Stimulated activated naive CD8-positive, alpha-beta T cell treated with anti-CD3 and anti-CD28 coated beads, Interleukin-15, amount 100 ng/mL, for 72 hours (primary cell): ENCODE data around the gene PLCH1.

Experiments
- ATAC-seq: fragments of 150-1000 bp; cut with Tn5 transposase; 2 replicates; pipeline ENCODE4 v1.10.0; 2021; ENCODE audit warnings: mild to moderate bottlenecking, moderate library complexity
- DNase-seq, 2 donors: peaks; one replicate each; pipeline ENCODE4 v3.0.0; 2021 to 2022
- H3K27ac Mint-ChIP-seq, 2 donors: one replicate each; pipeline ENCODE4 v1.8.0; 2022; ENCODE audit warnings: mild to moderate bottlenecking in 2 of 2, mixed read lengths in 2 of 2, moderate library complexity in 2 of 2
- H3K27me3 Mint-ChIP-seq: one replicate; pipeline ENCODE4 v1.8.0; 2022; ENCODE audit warnings: mixed read lengths
- H3K4me1 Mint-ChIP-seq: one replicate; pipeline ENCODE4 v1.8.0; 2022; ENCODE audit warnings: mild to moderate bottlenecking, mixed read lengths
- H3K4me3 Mint-ChIP-seq, 2 donors: one replicate each; pipeline ENCODE4 v1.8.0; 2022; ENCODE audit warnings: mild to moderate bottlenecking in 2 of 2, mixed read lengths in 2 of 2, moderate library complexity in 1 of 2
- H3K9me3 Mint-ChIP-seq, 2 donors: one replicate each; pipeline ENCODE4 v1.8.0; 2022; ENCODE audit warnings: mixed read lengths in 2 of 2

Gene PLCH1

DNA sequence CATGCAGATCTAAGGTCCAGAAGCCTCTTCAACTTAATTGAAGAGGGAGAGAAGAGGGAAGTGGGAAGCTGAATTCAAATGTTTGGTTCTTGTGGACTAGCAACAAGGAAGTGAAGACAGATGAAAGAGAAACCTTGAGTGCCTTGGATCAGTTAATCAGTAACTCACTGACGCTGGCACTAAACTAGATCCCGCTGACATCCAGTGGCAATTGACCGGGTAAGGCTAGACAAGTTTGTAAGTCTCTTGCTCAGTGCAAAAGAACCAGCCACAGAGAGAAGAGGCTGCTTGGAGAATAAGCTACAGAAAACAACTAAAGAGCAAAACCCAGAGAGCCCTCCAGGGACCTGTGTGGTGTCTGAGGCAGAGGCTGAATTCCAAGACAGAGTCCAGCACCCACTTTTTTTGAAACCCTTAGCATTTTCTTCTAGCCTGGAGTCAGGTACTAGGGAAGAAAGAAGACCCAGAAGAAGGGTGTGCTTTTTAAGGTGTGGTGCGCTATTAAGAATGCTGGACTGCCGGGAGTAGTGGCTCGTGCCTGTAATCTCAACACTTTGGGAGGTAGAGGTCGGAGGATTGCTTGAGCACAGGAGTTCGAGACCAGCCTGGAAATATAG lies 6.9 kb downstream of the PLCH1 start:
- DNase-seq (no peak), ATAC-seq (no peak)
- Mint-ChIP-seq H3K27ac (peak overlapping the region in 1 of 2 donors; percentile 48), H3K4me3 (no peak overlapping the region), H3K27me3 (peaks cover 24% of the 10 kb centered on the region), H3K9me3 (no peaks in the 10 kb centered on the region), H3K4me1 (peaks cover under 1% of the 10 kb centered on the region)

DNA sequence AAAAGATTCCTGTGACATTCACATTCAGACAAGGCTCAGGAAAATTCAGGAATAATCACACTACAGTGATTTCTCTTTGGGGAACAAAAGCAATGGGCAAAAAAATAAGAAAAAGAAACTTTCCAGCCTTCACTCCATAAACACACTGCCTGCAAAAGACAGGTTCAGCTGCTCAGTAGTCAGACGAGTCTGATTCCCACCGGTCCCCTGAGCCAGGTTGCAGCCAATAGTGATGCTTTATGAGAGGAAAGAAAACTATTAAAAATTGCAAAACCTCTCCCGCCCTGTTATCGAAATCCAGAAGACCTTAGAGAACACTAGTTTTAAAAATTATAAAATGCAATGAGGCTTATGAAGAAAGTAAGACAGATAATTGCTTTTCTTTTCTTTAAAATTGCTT lies 8.5 kb downstream of the PLCH1 start:
- no peak for ATAC-seq
- no peaks in the 10 kb centered on the region for H3K4me1 Mint-ChIP-seq
- no peaks in the 10 kb centered on the region for H3K9me3 Mint-ChIP-seq
- H3K4me3 Mint-ChIP-seq, result no peak overlapping the region
- H3K27ac Mint-ChIP-seq, result no peak overlapping the region
- H3K27me3 Mint-ChIP-seq, result peaks cover 16% of the 10 kb centered on the region
- no peak for DNase-seq

DNA sequence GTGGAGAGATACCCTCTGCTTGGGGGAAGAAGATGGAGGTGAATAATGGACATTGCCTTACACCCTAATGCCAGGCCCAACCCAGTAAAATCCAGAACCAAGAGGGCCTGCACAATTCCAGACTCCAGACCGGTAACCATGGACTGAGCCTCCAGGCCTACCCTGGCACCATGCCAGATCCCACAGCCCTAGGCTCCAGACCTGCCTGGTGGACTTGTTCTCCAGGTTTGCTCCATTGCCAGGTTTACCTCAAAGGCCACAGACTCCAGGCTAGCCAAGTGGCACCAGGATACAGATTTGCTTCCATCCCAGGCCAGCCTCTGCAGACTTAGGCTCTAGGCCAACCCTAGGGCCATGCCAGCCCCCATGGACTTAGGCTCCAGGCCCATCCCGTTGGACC lies 14.0 kb downstream of the PLCH1 start:
- H3K4me1 Mint-ChIP-seq, result no peaks in the 10 kb centered on the region
- peaks cover 14% of the 10 kb centered on the region for H3K27me3 Mint-ChIP-seq
- ATAC-seq, result no peak
- no peak overlapping the region for H3K4me3 Mint-ChIP-seq
- H3K27ac Mint-ChIP-seq, result no peak overlapping the region
- H3K9me3 Mint-ChIP-seq, result no peaks in the 10 kb centered on the region
- DNase-seq, result no peak

DNA sequence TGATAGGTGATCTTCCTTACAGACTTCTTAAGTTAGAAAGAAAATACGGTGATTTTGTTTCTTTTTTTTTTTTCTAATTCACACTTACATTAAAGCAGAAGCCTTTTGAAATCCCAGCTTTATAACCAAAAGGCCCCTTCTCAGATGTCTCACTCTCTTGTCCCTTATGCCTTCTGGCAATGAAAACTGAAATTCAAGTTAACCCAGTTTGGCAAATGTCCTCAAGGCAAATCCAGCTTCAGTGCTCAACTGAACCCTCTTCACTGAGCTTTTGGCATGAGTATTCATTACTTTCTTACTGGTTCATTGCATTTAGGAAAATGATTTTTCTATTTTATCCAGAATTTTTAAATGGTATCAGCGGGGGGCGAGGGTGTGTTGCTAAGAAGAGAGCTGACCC lies 17.0 kb downstream of the PLCH1 start:
- H3K4me1 Mint-ChIP-seq, result no peaks in the 10 kb centered on the region
- no peaks in the 10 kb centered on the region for H3K9me3 Mint-ChIP-seq
- H3K27me3 Mint-ChIP-seq, result peaks cover 14% of the 10 kb centered on the region
- ATAC-seq (no peak), DNase-seq (no peak)
- no peak overlapping the region for H3K4me3 Mint-ChIP-seq
- no peak overlapping the region for H3K27ac Mint-ChIP-seq

DNA sequence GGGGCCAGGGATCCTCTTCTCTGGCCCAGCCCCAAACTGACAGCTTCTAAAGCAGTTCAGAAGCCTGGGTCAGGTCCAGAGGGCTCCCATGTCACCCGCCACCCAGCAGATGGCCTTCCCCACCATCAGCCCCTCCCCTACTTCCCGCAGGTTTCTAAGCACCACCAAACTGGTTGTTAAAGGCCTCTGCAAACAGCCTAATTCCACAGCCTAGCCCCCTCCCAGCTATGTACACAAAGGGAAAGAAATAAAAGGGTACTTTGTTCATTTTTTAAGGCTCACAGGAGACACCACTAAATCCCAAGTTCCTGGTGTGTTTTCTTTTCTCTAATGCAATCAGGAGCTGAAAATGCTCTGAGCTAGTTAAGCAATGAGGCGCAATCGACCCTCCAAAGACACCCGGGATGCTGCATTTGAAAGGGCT lies 30.6 kb downstream of the PLCH1 start:
- Mint-ChIP-seq H3K9me3 (peaks cover 9 to 26% of the 10 kb centered on the region in 2 donors), H3K27me3 (no peaks in the 10 kb centered on the region), H3K27ac (no peak overlapping the region), H3K4me3 (no peak overlapping the region), H3K4me1 (no peaks in the 10 kb centered on the region)
- ATAC-seq (no peak), DNase-seq (no peak)

DNA sequence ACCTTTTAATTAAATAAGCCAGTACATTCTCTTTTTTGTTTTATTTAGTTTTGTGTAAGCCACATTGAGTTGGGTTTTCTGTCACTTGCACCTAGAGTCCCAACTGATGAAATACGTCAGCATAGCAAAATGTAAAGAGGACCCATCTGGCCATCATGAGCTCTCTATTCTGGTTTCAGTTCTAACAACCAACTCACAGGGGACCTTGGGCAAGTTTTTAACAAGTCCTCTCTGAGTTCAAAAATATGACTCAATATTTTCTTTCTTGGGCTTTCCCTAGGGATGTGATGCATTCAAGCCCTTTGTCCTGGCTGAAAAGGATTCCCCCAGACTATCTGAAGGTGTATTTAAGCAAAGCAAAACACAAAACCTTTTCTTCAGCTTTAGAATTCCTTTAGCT lies 32.9 kb downstream of the PLCH1 start:
- ATAC-seq (no peak), DNase-seq (no peak)
- H3K9me3 Mint-ChIP-seq, result peaks cover 0 to 10% of the 10 kb centered on the region in 2 donors
- no peak overlapping the region for H3K4me3 Mint-ChIP-seq
- no peaks in the 10 kb centered on the region for H3K27me3 Mint-ChIP-seq
- H3K4me1 Mint-ChIP-seq, result no peaks in the 10 kb centered on the region
- H3K27ac Mint-ChIP-seq, result no peak overlapping the region

DNA sequence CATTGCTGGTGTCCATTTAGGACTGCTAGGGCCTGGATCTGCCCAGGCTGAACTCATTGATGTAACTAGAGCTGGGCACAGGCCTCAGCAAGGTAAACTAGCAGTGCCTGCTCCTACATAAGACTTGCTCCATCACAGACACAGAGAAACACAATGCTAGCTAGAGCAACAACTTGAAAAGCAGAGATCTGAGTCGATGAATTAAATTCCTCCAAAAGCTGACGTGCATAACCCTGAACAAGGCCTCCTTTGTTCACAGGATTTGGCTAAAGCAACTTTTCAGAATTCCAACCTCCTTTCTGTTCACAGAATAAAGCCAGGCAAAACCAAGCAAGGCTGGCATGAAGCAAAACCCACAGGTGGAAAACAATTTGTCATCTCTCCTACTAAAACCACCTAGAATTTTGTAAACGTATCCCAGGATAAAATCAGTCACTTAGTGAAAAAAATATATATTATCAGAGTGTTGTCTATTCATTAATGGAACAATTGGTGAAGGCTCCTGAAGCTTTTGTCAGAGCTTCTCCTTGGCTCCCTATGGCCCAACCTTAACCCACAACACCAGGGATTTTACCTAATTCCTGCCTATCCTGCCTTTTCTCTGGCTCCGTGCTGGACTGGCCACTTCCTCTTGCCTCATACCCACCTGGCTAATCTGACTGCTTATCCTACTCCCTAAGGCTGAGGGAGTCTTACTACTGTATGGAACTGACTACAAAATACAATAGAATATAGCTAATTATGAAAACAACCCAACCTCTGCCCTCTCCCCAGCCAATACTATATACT lies 39.9 kb downstream of the PLCH1 start:
- no peak for DNase-seq
- no peaks in the 10 kb centered on the region for H3K9me3 Mint-ChIP-seq
- H3K27ac Mint-ChIP-seq, result no peak overlapping the region
- peaks cover 8% of the 10 kb centered on the region for H3K27me3 Mint-ChIP-seq
- H3K4me3 Mint-ChIP-seq, result no peak overlapping the region
- H3K4me1 Mint-ChIP-seq, result no peaks in the 10 kb centered on the region
- ATAC-seq, result no peak

DNA sequence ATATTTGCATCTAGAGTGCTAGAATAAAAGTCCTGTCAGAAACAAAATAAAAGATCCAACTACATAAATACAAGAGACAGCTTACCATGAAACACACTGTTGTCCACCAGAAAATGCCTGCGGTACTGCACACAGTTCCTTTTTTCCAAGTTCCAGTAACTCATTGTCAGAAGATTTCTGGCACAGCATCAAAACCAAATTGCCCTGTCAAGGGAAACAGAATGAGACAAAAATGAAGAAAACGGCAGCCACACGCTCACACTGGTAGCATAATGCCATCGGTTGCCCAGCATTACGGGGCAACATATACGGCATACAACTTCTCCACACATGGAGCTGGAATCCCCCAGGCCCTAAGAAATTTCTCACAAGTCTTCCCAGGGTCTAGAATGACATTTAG lies 40.8 kb downstream of the PLCH1 start:
- H3K4me1 Mint-ChIP-seq, result no peaks in the 10 kb centered on the region
- no peak overlapping the region for H3K4me3 Mint-ChIP-seq
- no peak overlapping the region for H3K27ac Mint-ChIP-seq
- DNase-seq (no peak), ATAC-seq (no peak)
- H3K27me3 Mint-ChIP-seq, result peaks cover 8% of the 10 kb centered on the region
- no peaks in the 10 kb centered on the region for H3K9me3 Mint-ChIP-seq

DNA sequence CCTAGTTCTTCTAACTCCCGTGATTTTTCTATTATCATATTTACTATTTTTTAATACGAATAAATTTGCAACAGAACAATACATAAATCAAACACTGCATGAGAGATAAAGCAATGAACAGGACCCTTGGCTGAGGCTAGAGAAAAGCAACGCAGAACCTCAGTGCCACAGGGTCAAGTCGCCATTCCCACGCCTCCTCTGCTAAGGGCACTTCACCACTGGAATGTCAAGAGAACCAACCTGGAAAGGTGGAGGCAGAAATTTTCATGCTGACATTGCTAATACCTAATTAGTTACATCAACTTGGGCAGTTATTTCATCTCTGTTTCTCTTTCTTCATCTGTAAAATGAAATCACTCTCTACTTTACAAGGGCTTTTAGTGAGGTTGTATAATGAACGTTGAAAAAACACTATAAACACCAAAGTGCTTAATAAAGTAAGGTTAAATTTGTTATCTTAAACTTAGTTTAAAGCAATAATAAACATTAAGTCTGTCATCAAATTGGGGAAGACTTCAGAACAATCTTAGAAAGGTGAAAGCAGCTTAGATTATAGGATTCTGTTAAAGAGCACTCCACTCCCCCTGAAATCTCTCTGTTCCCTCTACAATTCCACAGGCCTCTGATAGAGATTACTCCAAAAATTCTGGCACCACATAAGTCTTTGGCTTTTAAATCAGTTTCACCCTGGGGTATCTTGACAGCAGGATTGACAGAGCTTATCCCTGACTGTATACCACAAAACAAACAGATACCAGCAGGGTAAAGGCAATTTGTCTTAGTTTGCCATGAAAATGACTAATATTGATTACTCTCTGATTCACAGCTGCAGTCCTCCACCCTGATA lies 41.9 kb downstream of the PLCH1 start:
- H3K4me1 Mint-ChIP-seq, result no peaks in the 10 kb centered on the region
- ATAC-seq, result no peak
- no peak for DNase-seq
- H3K27me3 Mint-ChIP-seq, result peaks cover 8% of the 10 kb centered on the region
- no peak overlapping the region for H3K4me3 Mint-ChIP-seq
- H3K27ac Mint-ChIP-seq, result no peak overlapping the region
- no peaks in the 10 kb centered on the region for H3K9me3 Mint-ChIP-seq

DNA sequence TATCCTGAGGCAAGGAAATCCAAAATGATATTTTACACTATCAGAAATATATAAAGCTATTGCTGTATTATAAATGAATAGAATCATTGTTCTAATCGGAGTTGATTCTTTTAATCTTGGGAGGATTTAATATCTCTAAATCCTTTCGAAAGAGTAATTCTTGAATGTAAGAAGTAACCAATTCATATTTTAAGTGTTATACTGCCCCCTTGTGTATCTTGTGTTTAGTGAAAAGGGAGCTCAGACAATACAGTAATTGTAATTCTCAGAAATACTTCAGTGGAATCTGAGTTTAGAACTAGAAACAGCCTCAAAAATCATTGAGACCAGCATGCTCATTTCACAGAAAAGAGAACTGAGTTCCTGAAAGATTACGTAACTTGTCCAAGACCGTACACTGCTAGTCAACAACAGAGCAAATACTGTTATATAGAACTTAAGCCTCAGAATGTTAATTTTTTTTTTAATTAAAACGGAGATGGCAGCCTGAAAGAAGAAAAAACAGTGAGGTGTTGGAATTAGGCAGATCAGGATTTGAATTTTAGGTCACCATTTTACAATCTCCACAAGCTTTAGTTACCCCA lies 42.9 kb downstream of the PLCH1 start:
- ATAC-seq (no peak), DNase-seq (no peak)
- Mint-ChIP-seq H3K27ac (no peak overlapping the region), H3K4me1 (no peaks in the 10 kb centered on the region), H3K4me3 (no peak overlapping the region), H3K9me3 (no peaks in the 10 kb centered on the region), H3K27me3 (peaks cover 8% of the 10 kb centered on the region)

DNA sequence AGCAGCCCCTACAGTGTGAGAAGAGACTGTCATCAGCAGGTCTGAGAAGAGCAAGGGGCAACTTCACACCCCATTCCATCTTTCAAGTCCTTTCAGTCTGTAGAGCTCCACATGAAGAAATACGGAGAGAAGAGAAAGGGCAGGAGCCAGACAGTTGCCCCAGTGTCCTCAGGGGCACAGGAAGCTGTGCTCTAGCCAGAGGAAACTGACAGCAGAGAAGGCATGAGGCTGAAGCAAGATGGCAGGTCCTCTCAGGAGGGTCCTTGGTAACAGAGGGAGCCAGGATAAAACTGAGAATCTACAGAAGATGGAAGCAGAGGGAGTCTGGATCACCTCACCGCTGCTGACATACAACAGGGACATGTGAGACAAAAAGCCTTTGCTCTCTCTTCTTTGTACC lies 47.3 kb downstream of the PLCH1 start:
- ATAC-seq, result no peak
- Mint-ChIP-seq H3K9me3 (no peaks in the 10 kb centered on the region), H3K27me3 (peaks cover 8% of the 10 kb centered on the region), H3K4me1 (no peaks in the 10 kb centered on the region), H3K27ac (no peak overlapping the region), H3K4me3 (no peak overlapping the region)
- no peak for DNase-seq

DNA sequence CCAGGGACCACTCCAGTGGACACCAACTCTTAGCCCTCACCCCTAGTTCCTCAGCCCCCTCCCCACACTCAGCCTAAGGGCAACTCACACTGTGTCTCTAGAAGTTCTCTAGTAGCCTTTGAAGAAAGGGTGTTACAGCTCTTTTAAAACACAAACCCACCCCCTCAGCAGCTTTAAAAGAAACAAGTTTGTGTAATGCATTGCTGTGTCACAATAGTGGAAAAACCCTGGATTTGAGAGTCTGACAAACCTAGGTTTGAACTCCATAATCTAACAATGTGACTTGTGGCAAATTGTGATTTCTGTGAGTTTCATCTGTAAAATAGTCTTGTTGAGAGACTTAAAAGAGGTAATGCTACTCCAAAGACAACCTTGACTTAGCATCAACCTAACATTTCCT lies 54.0 kb downstream of the PLCH1 start:
- Mint-ChIP-seq H3K27ac (no peak overlapping the region), H3K27me3 (no peaks in the 10 kb centered on the region), H3K4me1 (no peaks in the 10 kb centered on the region), H3K4me3 (no peak overlapping the region), H3K9me3 (no peaks in the 10 kb centered on the region)
- no peak for DNase-seq
- ATAC-seq, result peak; percentile 31

DNA sequence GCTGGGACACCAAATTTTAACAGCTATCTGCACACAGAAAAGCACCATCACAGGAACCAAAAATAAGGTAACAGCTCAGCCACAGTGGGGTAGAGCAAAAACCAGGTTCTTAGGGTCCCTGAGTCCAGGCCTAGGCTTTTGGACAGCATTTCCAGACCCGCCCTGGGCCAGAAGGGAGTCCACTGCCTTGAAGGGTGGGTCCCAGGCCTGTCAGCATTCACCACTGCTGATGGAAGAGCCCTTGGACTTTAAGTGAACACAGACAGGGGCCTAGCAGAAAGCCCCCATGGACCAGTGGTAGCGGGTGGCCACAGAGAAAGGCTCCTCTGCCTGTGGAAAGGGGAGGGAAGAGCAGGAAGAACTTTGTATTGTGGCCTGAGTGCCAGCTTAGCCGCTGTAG lies 56.4 kb downstream of the PLCH1 start:
- no peaks in the 10 kb centered on the region for H3K9me3 Mint-ChIP-seq

DNA sequence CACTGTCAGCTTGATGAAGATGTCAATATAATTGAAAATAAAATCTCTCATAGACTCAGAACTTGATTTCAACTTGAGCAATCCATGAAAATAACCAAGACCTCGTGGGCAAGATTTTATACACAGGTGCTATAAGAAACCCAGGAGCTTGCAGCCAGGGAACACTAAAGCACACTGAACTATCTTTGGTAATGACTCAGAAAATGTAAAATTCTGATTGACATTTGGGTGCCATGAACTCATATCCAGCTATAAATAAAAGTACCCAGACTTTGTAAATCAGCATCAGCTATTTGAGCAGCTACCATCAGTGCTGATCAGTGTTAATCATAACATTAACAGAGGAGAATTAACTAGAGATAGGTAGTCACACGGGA lies 61.5 kb downstream of the PLCH1 start:
- no peaks in the 10 kb centered on the region for H3K4me1 Mint-ChIP-seq
- no peak overlapping the region for H3K27ac Mint-ChIP-seq
- DNase-seq (no peak), ATAC-seq (no peak)
- no peak overlapping the region for H3K4me3 Mint-ChIP-seq
- H3K9me3 Mint-ChIP-seq, result no peaks in the 10 kb centered on the region
- H3K27me3 Mint-ChIP-seq, result no peaks in the 10 kb centered on the region

More for the DNA sequence above, 56.4 kb downstream of the PLCH1 start:
- Mint-ChIP-seq H3K27ac (no peak overlapping the region), H3K4me1 (no peaks in the 10 kb centered on the region), H3K27me3 (no peaks in the 10 kb centered on the region), H3K4me3 (no peak overlapping the region)
- ATAC-seq, result peak; percentile 18
- no peak for DNase-seq

DNA sequence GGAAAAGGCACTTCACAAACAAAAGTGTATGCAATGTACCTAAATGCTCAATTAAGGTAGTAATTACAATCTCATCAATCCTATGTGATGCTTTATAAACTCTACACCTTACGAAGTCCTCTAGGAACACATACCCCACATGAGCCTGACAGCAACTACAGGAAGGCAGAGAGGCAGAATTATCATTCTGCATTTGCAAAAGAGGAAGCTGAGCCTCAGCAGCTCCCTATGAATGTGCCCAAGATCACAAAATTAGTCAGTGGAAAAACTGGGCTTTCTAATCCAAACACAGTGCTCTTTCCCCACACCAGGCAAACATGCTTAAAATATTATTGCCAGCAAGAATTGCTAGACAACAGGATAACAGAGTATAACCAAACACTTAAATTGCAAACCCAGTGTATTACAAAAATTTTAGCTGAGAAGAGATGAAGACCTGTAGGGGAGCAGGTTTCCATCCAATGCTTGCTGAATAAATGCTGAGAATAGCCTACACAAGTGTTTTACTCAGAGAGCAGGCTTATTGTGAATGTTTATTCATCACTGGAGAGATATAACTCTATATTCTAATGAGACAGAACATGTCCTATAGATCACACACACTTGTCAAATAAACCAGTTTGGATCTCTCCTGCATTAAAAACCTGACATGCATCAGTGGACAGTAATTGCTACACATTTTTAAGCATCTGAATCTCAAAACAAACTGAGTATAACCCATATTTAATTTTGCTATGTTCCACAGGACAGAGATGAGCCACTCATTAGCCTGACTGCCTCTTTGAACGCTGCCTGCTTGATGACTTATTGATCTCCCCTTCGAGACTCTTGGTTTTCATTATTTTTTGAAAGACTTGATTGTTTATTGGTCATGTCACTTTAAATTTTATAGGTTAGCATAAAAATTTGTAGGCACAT lies 62.2 kb downstream of the PLCH1 start:
- H3K4me1 Mint-ChIP-seq, result no peaks in the 10 kb centered on the region
- DNase-seq (no peak), ATAC-seq (no peak)
- H3K4me3 Mint-ChIP-seq, result no peak overlapping the region
- H3K9me3 Mint-ChIP-seq, result no peaks in the 10 kb centered on the region
- no peak overlapping the region for H3K27ac Mint-ChIP-seq
- no peaks in the 10 kb centered on the region for H3K27me3 Mint-ChIP-seq
